BE2C (cell line): Measurements from ENCODE around the gene SENP7.

ENCODE experiments used
- DNase-seq: peaks from one replicate; pipeline ENCODE4 v3.0.0-alpha.2; 2020
- H3K27me3 ChIP-seq: fragments of 250-450 bp; sonication (Bioruptor Pico); 2 replicates; pipeline ENCODE4 v1.5.1; 2020; ENCODE audit warnings: mild to moderate bottlenecking
- H3K36me3 ChIP-seq: fragments of 250-450 bp; sonication (Bioruptor Pico); 2 replicates; pipeline ENCODE4 v1.5.1; 2020; ENCODE audit warnings: mild to moderate bottlenecking
- H3K4me1 ChIP-seq: fragments of 250-450 bp; sonication (Bioruptor Pico); 2 replicates; pipeline ENCODE4 v1.5.1; 2020
- H3K4me3 ChIP-seq: 2 replicates; pipeline ENCODE4 v1.5.1; 2011; ENCODE audit warnings: low read depth, low read length
- H3K9me3 ChIP-seq: fragments of 250-450 bp; sonication (Bioruptor Pico); 2 replicates; pipeline ENCODE4 v1.5.1; 2020
- CTCF ChIP-seq: IDR thresholded peaks from 2 replicates; pipeline ENCODE4 v1.5.1; 2012; ENCODE audit warnings: mild to moderate bottlenecking, low read depth, low read length

The SENP7 gene

DNA sequence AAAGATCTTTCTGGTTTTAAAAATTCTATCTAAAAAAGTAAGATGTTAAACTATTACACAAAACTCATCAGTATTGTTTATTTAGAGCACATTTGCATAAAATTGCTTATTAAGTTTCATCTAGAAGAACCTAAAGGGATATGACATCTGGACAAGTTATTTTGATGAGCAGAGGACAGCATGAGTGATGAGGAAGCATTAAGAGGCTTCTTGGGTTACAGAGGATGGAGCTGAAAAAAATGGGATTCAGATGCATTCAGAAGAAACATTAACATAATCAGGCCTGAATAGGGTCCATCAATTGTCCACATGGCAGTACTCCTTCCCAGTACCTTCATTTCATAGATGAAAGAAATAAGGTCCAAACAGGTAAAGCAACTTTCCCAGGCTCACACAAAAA is 234.3 kb downstream of the SENP7 start:
- DNase-seq: no peak
- TF ChIP-seq CTCF: no peak
- Histone ChIP-seq H3K4me1 (no peaks in the 10 kb centered on the region), H3K9me3 (no peaks in the 10 kb centered on the region), H3K4me3 (no peak overlapping the region), H3K27me3 (no peaks in the 10 kb centered on the region), H3K36me3 (no peaks in the 10 kb centered on the region)
